HG02852 (cell line): ENCODE measurements around the gene TOMM7.
"Not testable (repeated sequence)": the region's sequence is repeated elsewhere in the genome, so short reads cannot be mapped to it uniquely, and the experiment has no call there.

ENCODE experiments used
- ATAC-seq: cut with Tn5 transposase; IDR thresholded peaks from one replicate; pipeline ENCODE4 v1.9.1; 2021; ENCODE audit warnings: mild to moderate bottlenecking, moderate library complexity; ENCODE audit not compliant: unreplicated experiment

Gene TOMM7

GRCh38 chr7:22854158-22855048 is 31.8 kb upstream of the TOMM7 start:
- ATAC-seq = peak; percentile 74

- peak; percentile 26 for ATAC-seq
Measured at GRCh38 chr7:22853674-22854157, 31.1 kb upstream of the TOMM7 start.

- no peak for ATAC-seq
Measured at GRCh38 chr7:22853138-22853537, 30.5 kb upstream of the TOMM7 start.

- ATAC-seq = no peak
Measured at GRCh38 chr7:22851145-22851544, 28.5 kb upstream of the TOMM7 start.

GRCh38 chr7:22850394-22850793 is 27.7 kb upstream of the TOMM7 start:
- ATAC-seq = not testable (repeated sequence)

GRCh38 chr7:22849662-22850061 is 27.0 kb upstream of the TOMM7 start:
- ATAC-seq = no peak

- no peak for ATAC-seq
Measured at GRCh38 chr7:22849172-22849571, 26.5 kb upstream of the TOMM7 start.

GRCh38 chr7:22846961-22847360 is 24.3 kb upstream of the TOMM7 start:
- ATAC-seq = no peak

- ATAC-seq = no peak
Measured at GRCh38 chr7:22845221-22845834, 22.7 kb upstream of the TOMM7 start.

- no peak for ATAC-seq
Measured at GRCh38 chr7:22843681-22844309, 21.1 kb upstream of the TOMM7 start.

- no peak for ATAC-seq
Measured at GRCh38 chr7:22842973-22843372, 20.3 kb upstream of the TOMM7 start.

- ATAC-seq = no peak
Measured at GRCh38 chr7:22842383-22842941, 19.8 kb upstream of the TOMM7 start.

GRCh38 chr7:22841954-22842353 is 19.3 kb upstream of the TOMM7 start:
- ATAC-seq = no peak

- no peak for ATAC-seq
Measured at GRCh38 chr7:22837308-22837707, 14.7 kb upstream of the TOMM7 start.

GRCh38 chr7:22836506-22836905 is 13.9 kb upstream of the TOMM7 start:
- not testable (repeated sequence) for ATAC-seq

- no peak for ATAC-seq
Measured at GRCh38 chr7:22833957-22834356, 11.3 kb upstream of the TOMM7 start.

GRCh38 chr7:22833113-22833855 is 10.6 kb upstream of the TOMM7 start:
- no peak for ATAC-seq

- no peak for ATAC-seq
Measured at GRCh38 chr7:22832401-22832800, 9.8 kb upstream of the TOMM7 start.

GRCh38 chr7:22831602-22832305 is 9.1 kb upstream of the TOMM7 start:
- ATAC-seq = no peak

GRCh38 chr7:22827563-22827962 is 4.9 kb upstream of the TOMM7 start:
- ATAC-seq = no peak
